NCI-H524 (cell line): Measurements from ENCODE around the gene SPAG8.

ENCODE experiments used
- DNase-seq, 2 experiments: peaks; one replicate each; lab custom pipeline; 2025; lab: John Stamatoyannopoulos, UW

SPAG8 gene

DNA sequence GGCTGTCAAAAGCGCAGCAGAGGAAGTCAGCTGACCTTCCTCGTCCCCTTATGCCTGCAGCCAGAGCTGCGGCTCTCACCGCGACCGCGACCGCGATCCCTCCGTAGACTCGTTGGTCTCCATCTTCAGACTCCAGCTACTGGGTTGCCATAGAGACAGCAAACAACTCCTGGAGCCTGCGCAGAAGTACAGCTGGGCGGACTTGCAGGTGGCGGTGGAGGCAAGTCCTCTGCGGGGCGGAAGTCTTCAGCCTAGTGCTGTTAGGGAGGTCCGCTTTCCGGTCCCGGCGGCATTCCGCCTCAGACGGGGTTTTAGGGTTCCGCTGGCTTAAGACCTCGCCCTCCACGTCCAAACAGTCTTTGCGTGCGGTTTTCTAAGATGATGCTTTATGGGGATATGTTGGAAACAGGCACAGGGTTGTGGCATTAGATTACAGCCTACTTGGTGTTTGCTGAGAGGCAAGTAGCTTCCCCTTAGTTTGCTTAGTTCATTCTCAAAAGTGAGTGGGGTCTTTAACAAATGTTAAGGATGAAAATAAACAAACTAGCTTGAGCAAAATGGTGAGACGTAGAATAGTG is at the start of gene SPAG8:
TSS of gene SPAG8 (minus strand) at position 238 of the 578 bp plus-strand sequence. CDS start at position 123, 115 bp downstream.
- DNase-seq = peak; percentile 87 to 95

DNA sequence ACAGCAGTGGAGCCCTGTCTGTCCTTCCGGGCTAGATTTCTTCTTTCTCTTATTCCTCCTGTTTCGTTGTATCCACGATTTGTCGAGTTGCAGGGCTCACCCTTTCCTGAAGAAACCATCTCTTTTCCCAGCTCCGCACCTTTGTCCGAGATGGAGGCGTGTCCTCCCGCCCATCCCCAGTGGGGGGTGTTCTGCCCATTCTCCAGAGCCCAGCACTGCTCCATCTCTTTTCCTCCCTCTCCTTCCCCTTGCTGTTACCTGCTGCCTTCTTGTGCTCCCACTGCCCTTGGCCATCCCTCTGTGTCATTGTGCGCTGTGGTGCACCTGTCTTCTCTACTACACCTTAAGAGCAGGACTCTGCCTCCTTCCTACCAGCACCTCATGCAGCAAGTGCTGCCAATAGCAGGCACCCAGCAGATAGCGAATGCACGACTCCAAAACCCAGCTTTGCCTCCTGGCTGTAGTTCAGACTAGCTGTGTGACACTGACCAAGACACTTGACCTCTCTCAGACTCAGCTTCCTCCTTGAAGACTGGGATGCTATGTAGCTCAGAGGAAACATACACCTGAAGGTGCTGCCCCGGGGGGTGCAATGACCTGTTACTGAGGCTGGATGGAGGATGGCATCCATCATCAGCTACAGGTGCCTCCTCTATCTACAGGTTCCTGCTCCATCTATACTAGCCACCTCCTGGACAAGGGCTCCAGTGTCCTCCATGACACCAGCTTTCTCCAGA is 49.3 kb upstream of the SPAG8 start:
- no peak for DNase-seq

DNA sequence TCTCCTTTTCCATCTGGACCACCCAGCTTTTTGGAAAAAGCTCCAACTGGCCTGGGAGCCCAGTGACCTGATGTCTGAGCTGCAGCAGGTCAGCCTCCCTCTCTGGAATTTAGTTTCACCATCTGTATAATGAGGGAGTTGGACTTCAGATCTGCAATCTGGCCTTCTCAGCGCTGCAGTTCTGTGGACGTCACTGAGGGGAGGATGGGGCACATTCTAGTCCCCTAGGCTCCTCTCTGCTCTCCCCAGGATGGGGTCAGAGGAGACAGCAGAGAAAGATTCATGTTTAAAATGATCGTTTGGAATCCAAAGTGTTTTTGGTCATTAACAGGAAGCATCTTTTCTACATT is 47.9 kb upstream of the SPAG8 start:
- DNase-seq = peak in 1 of 2 experiments; percentile 64

DNA sequence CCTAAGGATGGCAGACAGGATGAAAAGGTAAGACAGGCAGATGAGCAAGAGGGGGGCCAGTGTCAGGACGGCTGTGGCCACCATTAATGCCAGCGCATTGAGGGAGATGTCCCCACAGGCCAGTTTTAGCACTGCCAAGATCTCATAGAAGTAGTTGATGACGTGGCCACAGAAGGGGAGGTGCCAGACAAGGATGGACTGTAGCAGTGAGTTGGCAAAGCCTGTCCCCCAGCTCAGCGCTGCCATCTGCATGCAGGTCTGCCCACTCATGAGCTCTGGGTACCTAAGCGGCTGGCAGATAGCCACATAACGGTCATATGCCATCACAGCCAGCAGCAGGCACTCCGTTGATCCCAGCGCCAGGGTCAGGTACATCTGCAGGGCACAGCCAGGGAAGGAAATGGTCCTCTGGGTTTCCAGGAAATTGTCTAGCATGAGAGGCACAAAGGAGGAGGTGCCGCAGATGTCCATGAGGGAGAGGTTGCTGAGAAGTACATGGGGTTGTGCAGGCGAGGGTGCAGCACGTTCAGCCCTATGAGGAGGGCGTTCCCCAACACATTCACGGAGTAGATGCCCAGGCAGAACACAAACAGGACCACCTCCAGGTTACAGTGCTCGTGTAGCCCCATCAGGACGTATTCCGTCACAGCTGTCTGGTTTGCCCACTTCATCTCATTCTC is 47.4 kb upstream of the SPAG8 start:
- peak; percentile 22 to 52 for DNase-seq

DNA sequence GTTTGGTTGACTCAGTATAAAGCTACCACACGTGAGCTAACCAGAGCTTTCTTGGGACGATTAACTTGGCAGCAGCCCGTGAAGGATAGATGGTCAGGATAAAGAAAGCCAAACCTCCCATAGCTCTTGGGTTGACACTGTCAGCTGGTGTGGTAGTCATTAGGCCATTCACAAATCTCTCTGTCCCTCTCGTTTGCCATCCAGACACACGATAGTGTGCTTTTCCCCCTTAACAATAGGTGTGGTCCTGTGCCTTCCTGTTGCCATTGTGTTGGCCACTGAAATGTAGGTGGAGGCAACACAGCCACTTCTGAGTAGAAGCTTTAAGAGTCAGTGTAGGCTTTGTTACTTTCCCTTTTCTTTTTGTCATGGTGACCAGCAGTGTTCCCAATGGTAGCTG is 46.4 kb upstream of the SPAG8 start:
- DNase-seq = no peak

GRCh38 chr9:35856882-35857281 is 44.8 kb upstream of the SPAG8 start:
- DNase-seq = no peak

GRCh38 chr9:35856206-35856605 is 44.1 kb upstream of the SPAG8 start:
- no peak for DNase-seq

GRCh38 chr9:35854091-35854762 is 42.2 kb upstream of the SPAG8 start:
- DNase-seq = no peak

- DNase-seq = no peak
These were observed 41.1 kb upstream of the SPAG8 start for GRCh38 chr9:35852876-35853865.

DNA sequence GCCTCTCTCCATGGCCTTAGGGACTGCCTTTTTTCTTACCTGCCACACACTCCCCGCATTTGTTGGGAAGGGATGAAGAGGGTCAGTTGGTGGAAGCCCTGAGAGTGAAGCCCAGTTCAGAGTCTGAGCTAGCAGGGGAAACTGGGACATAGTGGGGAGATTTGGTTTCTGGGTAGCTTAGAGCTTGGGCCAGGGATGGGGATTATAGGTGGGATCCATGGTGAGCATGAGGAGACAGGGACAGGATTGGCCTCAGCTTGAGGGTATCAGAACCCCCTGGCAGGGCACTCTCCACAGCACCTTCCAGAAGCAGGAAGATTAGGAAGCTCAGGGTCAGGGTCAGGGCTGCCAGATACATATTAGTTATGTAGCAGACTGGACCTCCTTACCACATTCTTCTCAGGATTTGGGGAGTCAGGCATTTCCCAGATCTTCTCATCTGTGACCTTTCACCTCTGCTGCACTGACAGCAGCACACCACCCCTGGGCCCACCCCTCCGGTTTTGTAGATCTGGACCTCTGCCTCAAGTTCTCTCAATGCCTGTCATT is 40.3 kb upstream of the SPAG8 start:
- no peak for DNase-seq

- DNase-seq = peak; percentile 51 to 82
These were observed 35.9 kb upstream of the SPAG8 start for GRCh38 chr9:35847792-35848572.

DNA sequence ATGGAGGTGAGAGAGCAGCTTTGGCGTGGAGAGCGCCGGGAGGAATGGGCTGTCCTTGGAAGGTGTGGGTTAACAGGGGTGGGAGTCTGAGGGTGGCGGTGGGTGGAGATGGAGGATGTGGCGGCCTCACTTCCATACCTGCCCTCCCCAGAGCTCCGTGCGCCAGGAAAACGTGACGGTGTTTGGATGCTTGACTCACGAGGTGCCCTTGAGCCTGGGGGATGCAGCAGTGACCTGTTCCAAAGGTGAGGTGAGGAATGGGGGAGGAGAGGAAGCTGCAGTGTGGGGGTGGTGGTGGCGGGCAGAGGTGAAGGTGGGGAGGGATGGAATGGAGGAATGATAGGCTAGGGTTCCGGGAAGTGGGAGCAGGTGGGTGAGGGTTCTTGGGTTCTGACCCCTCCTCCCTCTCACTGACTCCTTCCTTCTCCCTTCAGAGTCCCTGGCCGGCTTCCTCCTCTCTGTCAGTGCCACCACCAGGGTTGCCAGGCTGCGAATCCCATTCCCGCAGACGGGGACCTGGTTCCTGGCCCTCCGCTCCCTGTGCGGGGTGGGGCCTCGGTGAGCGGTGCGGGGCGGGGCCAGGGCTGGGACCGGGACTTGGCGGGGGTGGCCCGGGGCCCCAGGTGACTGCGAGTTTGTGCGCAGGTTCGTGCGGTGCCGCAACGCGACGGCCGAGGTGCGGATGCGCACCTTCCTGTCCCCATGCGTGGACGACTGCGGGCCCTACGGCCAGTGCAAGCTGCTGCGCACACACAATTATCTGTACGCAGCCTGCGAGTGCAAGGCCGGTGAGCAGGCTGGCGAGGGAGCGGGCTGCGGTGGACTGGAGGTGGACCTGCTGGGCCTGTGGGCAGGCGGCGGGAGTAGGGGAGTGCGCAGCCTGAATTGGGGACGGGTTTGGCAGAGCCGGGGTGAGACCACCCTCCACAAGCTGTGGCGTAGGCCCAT is 34.0 kb upstream of the SPAG8 start:
- DNase-seq = no peak

DNA sequence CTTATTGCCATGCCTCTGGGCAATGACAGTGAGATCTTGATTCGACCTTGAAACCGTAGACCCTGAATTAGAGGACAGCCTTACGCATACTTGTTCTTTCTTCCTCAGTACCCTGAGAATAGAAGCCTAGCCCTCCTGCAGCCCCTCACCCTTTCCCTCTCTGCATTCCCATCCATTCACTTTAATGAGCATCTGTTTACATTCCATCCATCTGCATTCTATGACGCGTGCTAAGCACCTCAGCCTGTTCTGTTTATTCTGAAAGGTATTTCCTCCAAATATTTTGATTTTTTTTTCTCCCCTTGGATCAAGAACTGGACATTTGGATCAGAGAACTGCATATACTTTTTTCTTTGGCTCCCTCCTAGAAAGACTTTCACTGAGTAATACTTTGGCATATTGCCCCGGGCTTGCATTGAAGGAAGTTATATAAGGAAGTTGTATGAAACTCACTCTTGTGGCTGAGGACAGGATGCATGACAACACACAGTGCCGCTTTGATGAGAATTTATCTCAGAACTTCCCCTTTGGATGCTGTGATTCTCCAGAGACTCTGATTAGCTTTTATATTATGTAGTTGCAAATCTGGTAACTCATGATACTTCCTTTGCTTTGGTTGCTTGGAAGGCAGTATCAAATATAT is 32.7 kb upstream of the SPAG8 start:
- DNase-seq = no peak

DNA sequence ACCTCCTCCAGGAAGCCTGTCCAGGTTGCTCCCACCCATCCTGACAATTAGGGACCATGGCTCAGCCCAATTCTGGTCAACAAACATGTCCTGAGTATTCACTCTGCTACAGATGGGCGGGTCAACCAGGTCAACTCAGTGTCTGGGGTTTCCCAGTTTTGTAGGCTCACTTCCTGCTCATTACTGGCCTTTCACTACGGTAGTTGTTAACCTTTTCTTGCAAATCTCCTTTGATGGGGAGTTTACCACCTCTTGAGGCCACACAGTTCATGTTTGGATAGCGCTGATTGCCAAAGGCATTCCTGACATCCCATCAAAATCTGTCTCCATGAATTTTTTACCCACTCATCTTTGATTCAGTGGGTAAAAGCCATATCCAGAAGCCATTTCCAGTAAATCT is 30.7 kb upstream of the SPAG8 start:
- DNase-seq = no peak

DNA sequence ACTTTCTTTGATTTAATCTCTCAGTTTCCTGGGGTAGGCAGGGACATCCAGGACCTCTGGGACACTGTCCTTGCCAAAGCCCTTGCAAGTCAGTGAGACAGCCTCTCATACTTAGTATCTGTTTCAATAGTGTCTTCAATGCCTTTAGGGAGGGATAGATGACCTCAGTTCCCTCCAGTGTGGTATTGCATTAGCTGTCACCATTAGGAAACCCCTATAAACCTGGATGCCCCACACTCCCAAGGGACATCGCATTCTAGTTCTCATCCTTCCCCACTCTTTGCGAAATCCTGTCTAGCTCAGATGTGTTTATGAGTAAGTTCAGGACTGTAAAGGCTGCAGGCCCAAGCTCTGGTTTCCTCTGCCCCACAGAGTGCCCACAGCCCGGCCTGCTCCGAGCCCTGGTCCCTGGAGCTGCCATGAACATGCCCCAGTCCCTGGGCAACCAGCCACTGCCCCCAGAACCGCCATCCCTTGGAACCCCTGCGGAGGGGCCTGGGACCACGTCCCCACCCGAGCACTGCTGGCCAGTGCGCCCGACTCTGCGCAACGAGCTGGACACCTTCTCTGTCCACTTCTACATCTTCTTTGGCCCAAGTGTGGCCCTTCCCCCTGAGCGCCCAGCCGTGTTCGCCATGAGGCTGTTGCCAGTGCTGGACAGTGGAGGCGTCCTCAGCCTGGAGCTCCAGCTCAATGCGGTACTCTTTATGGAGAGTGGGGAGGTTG is 30.1 kb upstream of the SPAG8 start:
- DNase-seq = no peak

- DNase-seq = no peak
These were observed 29.5 kb upstream of the SPAG8 start for GRCh38 chr9:35841645-35841900.

- no peak for DNase-seq
These were observed 29.0 kb upstream of the SPAG8 start for GRCh38 chr9:35840881-35841644.

DNA sequence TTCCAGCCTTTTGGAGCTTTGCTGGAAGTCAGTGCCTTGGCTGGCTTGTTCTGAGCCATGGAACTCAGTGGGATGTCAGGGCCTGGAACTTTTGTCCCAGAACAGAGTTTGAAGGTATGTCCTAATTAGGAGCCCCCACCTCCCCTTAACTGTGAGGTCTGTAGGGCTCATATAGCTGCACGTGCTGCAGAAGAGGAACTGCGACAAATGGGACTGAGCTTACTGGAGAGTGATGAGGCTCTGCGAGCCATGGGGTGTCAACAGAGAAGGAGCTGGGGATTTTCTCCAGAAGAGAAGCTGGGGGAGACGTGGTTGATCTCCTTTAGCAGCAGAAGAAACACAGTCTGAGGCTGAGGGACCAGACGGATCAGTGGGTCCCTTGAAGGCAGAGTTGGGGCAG is 27.9 kb upstream of the SPAG8 start:
- no peak for DNase-seq
